Choroid plexus epithelial cell (primary cell): ENCODE results near the gene WT1.

Experiments used
- DNase-seq: peaks from one replicate; pipeline ENCODE4 v3.0.0-alpha.2; 2010; ENCODE audit warnings: low read depth
- H3K4me3 ChIP-seq: 2 replicates; pipeline ENCODE4 v1.5.1; 2011; ENCODE audit warnings: low read depth, mild to moderate bottlenecking, control low read depth, low read length, moderate library complexity
- TF ChIP-seq, protein P1 (sequence below): conservative IDR thresholded peaks from 2 replicates; pipeline ENCODE4 v1.5.1; 2011; ENCODE audit warnings: low read depth, mild to moderate bottlenecking, control low read depth, inconsistent platforms, low read length, moderate library complexity

WT1 gene

DNA sequence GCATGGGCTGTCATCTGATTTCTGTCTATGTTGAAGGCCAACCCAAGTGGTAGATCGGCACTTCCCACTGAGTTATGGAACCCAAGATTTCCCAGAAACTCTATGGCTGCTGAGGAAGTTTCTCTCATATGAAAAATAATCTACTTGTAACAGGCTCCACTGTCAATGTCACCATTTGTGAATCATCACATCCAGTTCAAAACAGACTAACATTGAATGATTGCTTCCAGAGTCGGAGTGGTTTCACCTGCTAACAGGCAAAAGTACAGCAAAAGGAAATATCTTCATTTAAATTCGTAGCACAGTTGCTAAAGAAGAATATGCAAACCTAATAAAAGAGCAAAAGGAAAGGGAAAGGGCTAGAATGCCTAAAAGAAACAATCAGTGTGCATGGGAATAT is 12.8 kb downstream of the WT1 start:
- DNase-seq = no peak
- TF ChIP-seq, protein P1, sequence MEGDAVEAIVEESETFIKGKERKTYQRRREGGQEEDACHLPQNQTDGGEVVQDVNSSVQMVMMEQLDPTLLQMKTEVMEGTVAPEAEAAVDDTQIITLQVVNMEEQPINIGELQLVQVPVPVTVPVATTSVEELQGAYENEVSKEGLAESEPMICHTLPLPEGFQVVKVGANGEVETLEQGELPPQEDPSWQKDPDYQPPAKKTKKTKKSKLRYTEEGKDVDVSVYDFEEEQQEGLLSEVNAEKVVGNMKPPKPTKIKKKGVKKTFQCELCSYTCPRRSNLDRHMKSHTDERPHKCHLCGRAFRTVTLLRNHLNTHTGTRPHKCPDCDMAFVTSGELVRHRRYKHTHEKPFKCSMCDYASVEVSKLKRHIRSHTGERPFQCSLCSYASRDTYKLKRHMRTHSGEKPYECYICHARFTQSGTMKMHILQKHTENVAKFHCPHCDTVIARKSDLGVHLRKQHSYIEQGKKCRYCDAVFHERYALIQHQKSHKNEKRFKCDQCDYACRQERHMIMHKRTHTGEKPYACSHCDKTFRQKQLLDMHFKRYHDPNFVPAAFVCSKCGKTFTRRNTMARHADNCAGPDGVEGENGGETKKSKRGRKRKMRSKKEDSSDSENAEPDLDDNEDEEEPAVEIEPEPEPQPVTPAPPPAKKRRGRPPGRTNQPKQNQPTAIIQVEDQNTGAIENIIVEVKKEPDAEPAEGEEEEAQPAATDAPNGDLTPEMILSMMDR = no peak
- no peak overlapping the region for H3K4me3 ChIP-seq

DNA sequence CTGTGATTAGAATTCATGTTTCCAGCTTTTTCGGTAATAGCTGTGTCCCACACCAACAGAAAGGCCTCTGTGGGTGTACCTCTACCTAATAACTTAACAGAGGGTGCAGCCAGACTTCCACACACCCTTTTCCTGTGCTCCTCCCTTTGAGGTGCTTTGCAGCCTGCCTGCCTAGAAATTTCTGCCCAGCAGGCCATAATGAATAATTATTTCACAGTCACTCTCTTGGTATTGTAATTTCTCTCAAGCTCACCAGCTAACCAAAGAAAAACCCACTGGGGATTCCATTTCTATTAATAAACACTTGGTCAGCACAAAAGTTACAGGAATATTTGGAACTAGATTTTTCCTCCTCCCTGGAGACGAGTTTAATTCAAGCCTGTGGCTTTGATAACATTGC is 13.3 kb downstream of the WT1 start:
- DNase-seq = no peak
- TF ChIP-seq, protein P1 = no peak
- no peak overlapping the region for H3K4me3 ChIP-seq

DNA sequence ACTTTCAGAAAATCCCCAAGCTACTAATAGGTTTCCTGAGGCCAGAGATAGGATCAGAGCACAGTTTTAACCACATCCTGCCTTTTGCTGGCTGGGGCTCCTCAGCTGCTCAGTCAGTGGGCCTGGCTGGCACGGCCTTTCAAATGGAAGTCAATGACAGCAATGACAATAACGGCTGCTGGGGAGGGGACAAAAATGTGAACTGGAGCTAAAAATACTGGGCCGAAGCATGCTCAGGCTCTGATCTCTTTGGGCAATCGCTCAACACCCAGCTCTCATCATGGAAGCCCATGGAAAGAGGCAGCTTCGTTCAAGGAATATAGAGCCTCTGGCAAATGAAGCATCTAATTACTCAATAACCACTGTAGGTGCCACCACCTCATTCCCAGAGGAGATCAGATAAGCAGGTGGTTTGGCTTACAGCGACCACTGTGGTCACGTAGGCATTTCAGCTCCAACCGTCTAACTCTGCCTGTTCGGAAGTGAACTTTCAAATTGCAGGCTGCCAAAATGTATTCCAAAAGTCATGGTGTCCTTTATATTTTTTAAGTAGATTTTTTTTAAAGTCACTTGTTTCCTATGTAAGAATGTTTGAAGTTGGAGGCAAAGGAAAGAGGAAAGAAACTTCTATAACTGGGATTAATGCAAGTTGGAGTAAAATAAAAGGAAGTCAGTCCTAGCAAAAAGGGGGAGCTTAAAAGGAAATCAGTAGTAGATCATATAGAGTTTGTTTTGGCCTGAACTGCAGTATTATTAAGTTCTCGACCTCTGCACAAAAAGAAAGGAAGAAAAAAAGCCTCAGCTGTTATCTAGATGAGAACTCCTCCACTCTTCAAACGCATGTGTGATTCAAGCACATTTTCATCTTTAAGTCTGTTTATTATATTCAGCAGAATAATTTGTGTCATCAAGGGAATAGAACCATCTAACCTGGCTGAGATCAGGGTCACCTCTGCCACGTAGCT is 14.1 kb downstream of the WT1 start:
- DNase-seq = no peak
- TF ChIP-seq, protein P1 = no peak
- no peak overlapping the region for H3K4me3 ChIP-seq

DNA sequence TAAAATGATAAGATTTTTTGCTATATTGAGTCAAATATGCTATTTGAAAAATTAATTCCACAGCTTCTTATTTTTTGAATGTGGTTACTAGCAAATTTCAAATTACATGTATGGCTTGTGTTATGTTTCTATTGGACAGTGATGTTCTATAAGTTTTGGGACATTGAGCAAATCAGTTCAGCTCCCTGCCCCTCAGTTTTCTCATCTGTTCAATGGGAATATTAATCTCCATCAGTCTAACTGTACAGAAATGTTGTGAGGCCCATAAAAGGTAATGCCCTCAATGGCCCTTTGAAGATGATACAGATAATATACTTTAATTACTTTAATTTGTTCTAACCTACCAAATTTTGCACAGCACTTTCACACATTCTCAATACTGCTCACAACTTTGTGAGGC is 15.2 kb downstream of the WT1 start:
- H3K4me3 ChIP-seq = no peak overlapping the region
- TF ChIP-seq, protein P1 = no peak
- no peak for DNase-seq

DNA sequence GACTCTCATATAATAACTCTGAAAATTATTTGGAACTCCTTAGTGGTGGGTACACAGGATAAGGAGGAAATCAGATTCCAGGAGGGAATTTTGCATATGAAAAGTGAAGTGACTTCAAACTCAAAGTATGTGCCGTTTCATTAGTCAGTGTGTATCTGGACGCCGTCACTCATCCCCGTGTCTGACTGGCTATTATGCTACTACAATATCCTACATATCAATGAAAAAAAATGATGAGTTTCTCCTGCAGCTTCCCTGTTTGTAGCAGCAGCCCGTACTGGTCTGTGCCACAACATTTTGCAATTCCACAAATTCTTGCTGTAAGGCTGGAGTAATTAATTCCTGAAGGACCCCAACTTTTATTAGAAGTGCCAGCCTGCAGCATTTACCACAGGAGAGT is 16.5 kb downstream of the WT1 start:
- H3K4me3 ChIP-seq = no peak overlapping the region
- TF ChIP-seq, protein P1 = no peak
- DNase-seq = no peak

DNA sequence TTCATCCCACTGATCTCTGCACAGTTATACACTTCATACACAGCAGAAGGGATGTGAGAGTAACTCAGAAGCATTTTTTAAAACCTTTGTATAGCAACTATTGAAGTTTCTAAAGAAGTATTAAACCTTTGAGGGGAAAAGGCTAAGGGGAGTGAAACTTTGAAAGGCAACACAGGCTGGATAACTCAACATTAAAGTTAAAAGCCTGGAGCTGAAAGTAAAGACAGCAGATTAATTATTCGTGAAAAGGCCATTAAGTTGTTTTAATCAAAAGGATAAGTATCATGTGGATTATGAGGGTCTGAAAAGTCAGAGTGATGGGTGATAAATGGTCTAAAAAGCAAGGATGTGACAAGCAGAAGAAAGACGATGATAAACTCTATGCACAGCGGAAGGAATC is 17.5 kb downstream of the WT1 start:
- DNase-seq = no peak
- H3K4me3 ChIP-seq = no peak overlapping the region
- TF ChIP-seq, protein P1 = no peak

DNA sequence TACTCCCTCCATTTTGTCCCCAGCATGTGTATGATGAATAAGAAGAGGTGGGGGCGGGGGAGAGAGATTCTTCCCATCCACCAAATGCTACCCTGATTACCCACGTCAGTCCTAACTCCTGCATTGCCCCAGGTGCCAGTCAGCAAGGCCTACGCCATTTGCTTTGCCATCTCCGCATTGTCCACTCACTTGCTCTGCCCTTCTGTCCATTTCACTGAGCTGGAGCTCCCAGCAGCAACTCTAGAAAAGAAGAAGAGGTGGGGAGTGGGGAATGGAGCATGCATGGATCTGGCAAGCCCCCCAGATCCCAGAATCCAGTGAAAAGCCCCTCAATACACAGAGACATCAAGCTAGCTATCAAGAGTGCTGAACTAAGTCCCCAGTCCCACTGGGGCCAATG is 19.0 kb downstream of the WT1 start:
- DNase-seq = no peak
- no peak overlapping the region for H3K4me3 ChIP-seq
- TF ChIP-seq, protein P1 = no peak
